GM12878 (cell line): ENCODE measurements around the gene AVPR1B. TPM values are rescaled to one million over a fixed set of nuclear protein-coding genes. Genes with fewer than 3 reads are reported as not detected.

ENCODE experiments used
- ATAC-seq: fragments of 200-7000 bp; cut with Tn5 transposase; 3 replicates; pipeline ENCODE4 v1.9.1; 2020; ENCODE audit warnings: mild to moderate bottlenecking, moderate library complexity
- BruUV-seq: library from RNA; stranded (reverse); fragments of 400-500 nt; replicated peaks from 2 replicates; lab custom pipeline; 2021; lab: Mats Ljungman, UMichigan
- CTCF ChIA-PET: fragments of 300-600 bp; sonication (Branson Sonifier 250); formaldehyde crosslinking; extraction: SDS; loops from one replicate; lab custom pipeline; 2021; ENCODE audit warnings: inconsistent platforms; lab: Yijun Ruan, JAX
- POLR2A ChIA-PET: fragments of 350-600 bp; formaldehyde crosslinking; extraction: SDS; loops from one replicate; lab custom pipeline; 2021; ENCODE audit warnings: inconsistent platforms; lab: Charles Lee
- RAD21 ChIA-PET: fragments of 300-600 bp; sonication (Branson Sonifier 250); formaldehyde crosslinking; loops from one replicate; lab custom pipeline; 2023; ENCODE audit warnings: antibody characterized with exemption; ENCODE audit not compliant: unreplicated experiment; lab: Charles Lee
- SMC1A ChIA-PET: fragments of 300-600 bp; sonication (Branson Sonifier 250); formaldehyde crosslinking; loops from one replicate; lab custom pipeline; 2023; ENCODE audit not compliant: unreplicated experiment, uncharacterized antibody; lab: Charles Lee
- DNase-seq: peaks from one replicate; pipeline ENCODE4 v3.0.0-alpha.2; 2011; ENCODE audit warnings: low read depth, low spot score
- FAIRE-seq: peaks from 3 replicates; lab custom pipeline; 2011; peaks lifted over from hg19 to GRCh38; lab: Jason Lieb, UNC
- H2AFZ ChIP-seq: 2 replicates; pipeline ENCODE4 v1.6.0; 2011; ENCODE audit warnings: low read depth, low read length, control low read depth; ENCODE audit not compliant: control insufficient read depth
- H3K27ac ChIP-seq: 2 replicates; pipeline ENCODE4 v1.5.1; 2011; ENCODE audit warnings: control low read depth; ENCODE audit not compliant: control insufficient read depth, insufficient read depth
- H3K27me3 ChIP-seq, 2 experiments: replicated peaks in 1 of 2; 2 replicates each; pipeline versions ENCODE4 v1.6.0 to v1.6.1; 2011; ENCODE audit warnings: low read length in 1 of 2; ENCODE audit not compliant: control insufficient read depth in 2 of 2, insufficient read depth in 2 of 2
- H3K36me3 ChIP-seq, 2 experiments: 2 replicates each; pipeline ENCODE4 v1.5.1; 2011; ENCODE audit warnings: low read length in 1 of 2; ENCODE audit not compliant: control insufficient read depth in 2 of 2, insufficient read depth in 2 of 2
- H3K4me1 ChIP-seq: 2 replicates; pipeline ENCODE4 v1.6.1; 2011; ENCODE audit warnings: mild to moderate bottlenecking, low read length, moderate library complexity, mixed read lengths; ENCODE audit not compliant: control insufficient read depth, insufficient read depth
- H3K4me2 ChIP-seq: 2 replicates; pipeline ENCODE4 v1.6.0; 2011; ENCODE audit warnings: control low read depth; ENCODE audit not compliant: control insufficient read depth, insufficient read depth
- H3K4me3 ChIP-seq: fragments of 200-600 bp; sonication (generic); 2 replicates; pipeline ENCODE4 v1.5.1; 2016
- H3K79me2 ChIP-seq: 2 replicates; pipeline ENCODE4 v1.6.0; 2011; ENCODE audit warnings: low read length; ENCODE audit not compliant: control insufficient read depth, insufficient read depth
- H3K9ac ChIP-seq: 2 replicates; pipeline ENCODE4 v1.8.0; 2011; ENCODE audit warnings: low read length, control low read depth, mixed read lengths; ENCODE audit not compliant: control insufficient read depth, insufficient read depth
- H3K9me3 ChIP-seq: replicated peaks from 3 replicates; pipeline ENCODE4 v1.5.1; 2011; ENCODE audit warnings: mild to moderate bottlenecking, low read length; ENCODE audit not compliant: control insufficient read depth, insufficient read depth
- H4K20me1 ChIP-seq: 2 replicates; pipeline ENCODE4 v1.6.0; 2011; ENCODE audit not compliant: control insufficient read depth, insufficient read depth
- CBFB ChIP-seq: IDR thresholded peaks from 2 replicates; pipeline ENCODE4 v1.6.1; 2016; ENCODE audit warnings: antibody characterized with exemption, low read depth
- EZH2 ChIP-seq: IDR thresholded peaks from 2 replicates; pipeline ENCODE4 v1.6.1; 2012; ENCODE audit warnings: low read depth, mild to moderate bottlenecking, control low read depth, inconsistent platforms, low read length, borderline replicate concordance; ENCODE audit not compliant: control insufficient read depth
- FOS ChIP-seq: IDR thresholded peaks from 3 replicates; pipeline ENCODE4 v1.6.1; 2011; ENCODE audit warnings: borderline replicate concordance; ENCODE audit not compliant: insufficient read length; ENCODE audit errors: extremely low read depth
- JUNB ChIP-seq: IDR thresholded peaks from 2 replicates; pipeline ENCODE4 v1.6.1; 2016; ENCODE audit warnings: antibody characterized with exemption, mild to moderate bottlenecking
- MYC ChIP-seq: IDR thresholded peaks from 2 replicates; pipeline ENCODE4 v1.6.1; 2011; ENCODE audit warnings: mild to moderate bottlenecking, low read length, moderate library complexity, inconsistent platforms; ENCODE audit not compliant: insufficient read depth, insufficient replicate concordance, insufficient read length, severe bottlenecking
- WGBS: methylation state at CpG from one replicate; pipeline ENCODE4 v1.1.6; 2016; ENCODE audit warnings: low lambda C conversion rate; ENCODE audit not compliant: insufficient replicate concordance, insufficient coverage; ENCODE audit errors: missing lambda C conversion rate; 5-methylcytosine and 5-hydroxymethylcytosine counted together
- in situ Hi-C: fragments of 300-500 bp; cut with MboI; formaldehyde crosslinking; loops from 9 replicates; pipeline ENCODE4 v1.14.3; 2018; ENCODE audit warnings: mixed read lengths
- intact Hi-C: fragments of 100-400 bp; cut with micrococcal nuclease; formaldehyde crosslinking; loops from one replicate; pipeline ENCODE4 v1.14.2; 2022; ENCODE audit not compliant: unreplicated experiment
- polyA plus RNA-seq, 11 experiments: library from polyadenylated mRNA; depleted of rRNA in 4 of 11; unstranded in 6 of 11; stranded (reverse) in 5 of 11; fragments of >200 nt; fragmentation: Nextera tagmentation in 4 of 11; fragmentation: Illumina TruSeq in 1 of 11; extraction: Ambion mirVana in 4 of 11; extraction: Trizol in 1 of 11; gene quantifications; 1 replicate in 1 of 11; 2 replicates in 10 of 11; pipeline versions ENCODE4 v1.2.1 to v1.2.3, GENCODE V29; 2011 to 2016; ENCODE audit warnings: inconsistent platforms in 2 of 11, missing spikeins in 2 of 11, low read depth in 1 of 11
- total RNA-seq, 4 experiments: library from RNA; depleted of rRNA in 3 of 4; stranded (reverse); fragments of >200 nt in 3 of 4; fragmentation: Illumina TruSeq in 1 of 4; extraction: Trizol in 1 of 4; gene quantifications; 2 replicates each; pipeline versions ENCODE4 v1.2.1 to v1.2.3, GENCODE V29; 2013 to 2021
- TF ChIP-seq, protein P1 (sequence below): fragments of 450-650 bp; IDR thresholded peaks from 2 replicates; pipeline ENCODE4 v1.6.1; 2017; ENCODE audit warnings: antibody characterized with exemption, mild to moderate bottlenecking, moderate library complexity
- TF ChIP-seq, protein P2 (sequence below): fragments of 450-650 bp; IDR thresholded peaks from 2 replicates; pipeline ENCODE4 v1.6.1; 2017; ENCODE audit warnings: mild to moderate bottlenecking, moderate library complexity
- TF ChIP-seq, protein P3 (sequence below): fragments of 150-350 bp; IDR thresholded peaks from 2 replicates; pipeline ENCODE4 v1.6.1; 2016; ENCODE audit warnings: low read depth, low read length
- TF ChIP-seq, protein P4 (sequence below): fragments of 450-650 bp; conservative IDR thresholded peaks from 2 replicates; pipeline ENCODE4 v1.6.1; 2017; ENCODE audit warnings: mild to moderate bottlenecking, moderate library complexity

AVPR1B gene
- total and polyA plus RNA-seq, 10 of the 15 experiments (the other 5 are each of a cell fraction or from before 2014, with no cell fraction given): not detected

DNA sequence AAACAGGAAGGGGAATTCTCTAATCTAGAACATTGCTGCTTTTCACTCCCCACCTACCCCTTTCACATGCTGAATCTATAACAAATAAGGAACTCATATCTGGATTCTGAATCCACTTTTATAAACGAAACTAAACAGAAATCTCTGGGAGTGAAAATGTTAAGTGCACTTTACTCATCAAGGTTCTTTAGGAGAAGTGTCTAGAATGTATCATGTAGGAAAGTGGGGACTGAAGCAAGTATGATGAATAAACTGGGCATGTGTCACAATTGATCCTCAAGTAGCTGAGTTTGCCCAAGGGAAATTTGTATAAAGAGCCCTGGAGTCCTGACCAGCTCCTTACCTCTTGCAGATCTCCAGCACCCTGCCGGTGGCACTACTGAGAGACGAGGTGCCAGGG lies 19.8 kb downstream of the AVPR1B start:
- FAIRE-seq: no peak
- H3K27me3 ChIP-seq: no peaks in the 10 kb centered on the region; a peak in 1 of 4 replicates
- 46% methylated on average over 3 of the region's 3 CpGs for WGBS
- TF ChIP-seq, protein P1, sequence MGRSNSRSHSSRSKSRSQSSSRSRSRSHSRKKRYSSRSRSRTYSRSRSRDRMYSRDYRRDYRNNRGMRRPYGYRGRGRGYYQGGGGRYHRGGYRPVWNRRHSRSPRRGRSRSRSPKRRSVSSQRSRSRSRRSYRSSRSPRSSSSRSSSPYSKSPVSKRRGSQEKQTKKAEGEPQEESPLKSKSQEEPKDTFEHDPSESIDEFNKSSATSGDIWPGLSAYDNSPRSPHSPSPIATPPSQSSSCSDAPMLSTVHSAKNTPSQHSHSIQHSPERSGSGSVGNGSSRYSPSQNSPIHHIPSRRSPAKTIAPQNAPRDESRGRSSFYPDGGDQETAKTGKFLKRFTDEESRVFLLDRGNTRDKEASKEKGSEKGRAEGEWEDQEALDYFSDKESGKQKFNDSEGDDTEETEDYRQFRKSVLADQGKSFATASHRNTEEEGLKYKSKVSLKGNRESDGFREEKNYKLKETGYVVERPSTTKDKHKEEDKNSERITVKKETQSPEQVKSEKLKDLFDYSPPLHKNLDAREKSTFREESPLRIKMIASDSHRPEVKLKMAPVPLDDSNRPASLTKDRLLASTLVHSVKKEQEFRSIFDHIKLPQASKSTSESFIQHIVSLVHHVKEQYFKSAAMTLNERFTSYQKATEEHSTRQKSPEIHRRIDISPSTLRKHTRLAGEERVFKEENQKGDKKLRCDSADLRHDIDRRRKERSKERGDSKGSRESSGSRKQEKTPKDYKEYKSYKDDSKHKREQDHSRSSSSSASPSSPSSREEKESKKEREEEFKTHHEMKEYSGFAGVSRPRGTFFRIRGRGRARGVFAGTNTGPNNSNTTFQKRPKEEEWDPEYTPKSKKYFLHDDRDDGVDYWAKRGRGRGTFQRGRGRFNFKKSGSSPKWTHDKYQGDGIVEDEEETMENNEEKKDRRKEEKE: no peak
- TF ChIP-seq JUNB (no peak), MYC (no peak), CBFB (no peak), EZH2 (no peak), FOS (no peak)
- TF ChIP-seq, protein P2, sequence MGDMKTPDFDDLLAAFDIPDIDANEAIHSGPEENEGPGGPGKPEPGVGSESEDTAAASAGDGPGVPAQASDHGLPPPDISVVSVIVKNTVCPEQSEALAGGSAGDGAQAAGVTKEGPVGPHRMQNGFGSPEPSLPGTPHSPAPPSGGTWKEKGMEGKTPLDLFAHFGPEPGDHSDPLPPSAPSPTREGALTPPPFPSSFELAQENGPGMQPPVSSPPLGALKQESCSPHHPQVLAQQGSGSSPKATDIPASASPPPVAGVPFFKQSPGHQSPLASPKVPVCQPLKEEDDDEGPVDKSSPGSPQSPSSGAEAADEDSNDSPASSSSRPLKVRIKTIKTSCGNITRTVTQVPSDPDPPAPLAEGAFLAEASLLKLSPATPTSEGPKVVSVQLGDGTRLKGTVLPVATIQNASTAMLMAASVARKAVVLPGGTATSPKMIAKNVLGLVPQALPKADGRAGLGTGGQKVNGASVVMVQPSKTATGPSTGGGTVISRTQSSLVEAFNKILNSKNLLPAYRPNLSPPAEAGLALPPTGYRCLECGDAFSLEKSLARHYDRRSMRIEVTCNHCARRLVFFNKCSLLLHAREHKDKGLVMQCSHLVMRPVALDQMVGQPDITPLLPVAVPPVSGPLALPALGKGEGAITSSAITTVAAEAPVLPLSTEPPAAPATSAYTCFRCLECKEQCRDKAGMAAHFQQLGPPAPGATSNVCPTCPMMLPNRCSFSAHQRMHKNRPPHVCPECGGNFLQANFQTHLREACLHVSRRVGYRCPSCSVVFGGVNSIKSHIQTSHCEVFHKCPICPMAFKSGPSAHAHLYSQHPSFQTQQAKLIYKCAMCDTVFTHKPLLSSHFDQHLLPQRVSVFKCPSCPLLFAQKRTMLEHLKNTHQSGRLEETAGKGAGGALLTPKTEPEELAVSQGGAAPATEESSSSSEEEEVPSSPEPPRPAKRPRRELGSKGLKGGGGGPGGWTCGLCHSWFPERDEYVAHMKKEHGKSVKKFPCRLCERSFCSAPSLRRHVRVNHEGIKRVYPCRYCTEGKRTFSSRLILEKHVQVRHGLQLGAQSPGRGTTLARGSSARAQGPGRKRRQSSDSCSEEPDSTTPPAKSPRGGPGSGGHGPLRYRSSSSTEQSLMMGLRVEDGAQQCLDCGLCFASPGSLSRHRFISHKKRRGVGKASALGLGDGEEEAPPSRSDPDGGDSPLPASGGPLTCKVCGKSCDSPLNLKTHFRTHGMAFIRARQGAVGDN: no peak
- TF ChIP-seq, protein P3, sequence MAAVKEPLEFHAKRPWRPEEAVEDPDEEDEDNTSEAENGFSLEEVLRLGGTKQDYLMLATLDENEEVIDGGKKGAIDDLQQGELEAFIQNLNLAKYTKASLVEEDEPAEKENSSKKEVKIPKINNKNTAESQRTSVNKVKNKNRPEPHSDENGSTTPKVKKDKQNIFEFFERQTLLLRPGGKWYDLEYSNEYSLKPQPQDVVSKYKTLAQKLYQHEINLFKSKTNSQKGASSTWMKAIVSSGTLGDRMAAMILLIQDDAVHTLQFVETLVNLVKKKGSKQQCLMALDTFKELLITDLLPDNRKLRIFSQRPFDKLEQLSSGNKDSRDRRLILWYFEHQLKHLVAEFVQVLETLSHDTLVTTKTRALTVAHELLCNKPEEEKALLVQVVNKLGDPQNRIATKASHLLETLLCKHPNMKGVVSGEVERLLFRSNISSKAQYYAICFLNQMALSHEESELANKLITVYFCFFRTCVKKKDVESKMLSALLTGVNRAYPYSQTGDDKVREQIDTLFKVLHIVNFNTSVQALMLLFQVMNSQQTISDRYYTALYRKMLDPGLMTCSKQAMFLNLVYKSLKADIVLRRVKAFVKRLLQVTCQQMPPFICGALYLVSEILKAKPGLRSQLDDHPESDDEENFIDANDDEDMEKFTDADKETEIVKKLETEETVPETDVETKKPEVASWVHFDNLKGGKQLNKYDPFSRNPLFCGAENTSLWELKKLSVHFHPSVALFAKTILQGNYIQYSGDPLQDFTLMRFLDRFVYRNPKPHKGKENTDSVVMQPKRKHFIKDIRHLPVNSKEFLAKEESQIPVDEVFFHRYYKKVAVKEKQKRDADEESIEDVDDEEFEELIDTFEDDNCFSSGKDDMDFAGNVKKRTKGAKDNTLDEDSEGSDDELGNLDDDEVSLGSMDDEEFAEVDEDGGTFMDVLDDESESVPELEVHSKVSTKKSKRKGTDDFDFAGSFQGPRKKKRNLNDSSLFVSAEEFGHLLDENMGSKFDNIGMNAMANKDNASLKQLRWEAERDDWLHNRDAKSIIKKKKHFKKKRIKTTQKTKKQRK: no peak
- TF ChIP-seq, protein P4, sequence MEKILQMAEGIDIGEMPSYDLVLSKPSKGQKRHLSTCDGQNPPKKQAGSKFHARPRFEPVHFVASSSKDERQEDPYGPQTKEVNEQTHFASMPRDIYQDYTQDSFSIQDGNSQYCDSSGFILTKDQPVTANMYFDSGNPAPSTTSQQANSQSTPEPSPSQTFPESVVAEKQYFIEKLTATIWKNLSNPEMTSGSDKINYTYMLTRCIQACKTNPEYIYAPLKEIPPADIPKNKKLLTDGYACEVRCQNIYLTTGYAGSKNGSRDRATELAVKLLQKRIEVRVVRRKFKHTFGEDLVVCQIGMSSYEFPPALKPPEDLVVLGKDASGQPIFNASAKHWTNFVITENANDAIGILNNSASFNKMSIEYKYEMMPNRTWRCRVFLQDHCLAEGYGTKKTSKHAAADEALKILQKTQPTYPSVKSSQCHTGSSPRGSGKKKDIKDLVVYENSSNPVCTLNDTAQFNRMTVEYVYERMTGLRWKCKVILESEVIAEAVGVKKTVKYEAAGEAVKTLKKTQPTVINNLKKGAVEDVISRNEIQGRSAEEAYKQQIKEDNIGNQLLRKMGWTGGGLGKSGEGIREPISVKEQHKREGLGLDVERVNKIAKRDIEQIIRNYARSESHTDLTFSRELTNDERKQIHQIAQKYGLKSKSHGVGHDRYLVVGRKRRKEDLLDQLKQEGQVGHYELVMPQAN: no peak

More for the DNA sequence above, 19.8 kb downstream of the AVPR1B start:
- no peak overlapping the region for H3K9ac ChIP-seq
- no peak overlapping the region for H2AFZ ChIP-seq
- no peaks in the 10 kb centered on the region; the same call in 1 of the 2 replicates for H3K4me1 ChIP-seq
- in situ Hi-C loops: no loop called here
- ATAC-seq: no peak
- no peak overlapping the region for H3K4me3 ChIP-seq
- no peaks in the 10 kb centered on the region for H3K9me3 ChIP-seq
- SMC1A ChIA-PET: interaction anchor here (1.5 to 16.8 kb wide), 3 partner anchors 9 to 67 kb away, joined by 5 to 329 read pairs (median 8); no protein-coding TSS in a partner anchor
- CTCF ChIA-PET: interaction anchor here (0.8 to 5.0 kb wide), 4 partner anchors 9 to 120 kb away, joined by 3 to 33 read pairs (median 7); no protein-coding TSS in a partner anchor
- RAD21 ChIA-PET: interaction anchor here (2.0 kb wide), 1 partner anchor 9 kb away, joined by 7 read pairs; no protein-coding TSS in a partner anchor
- H4K20me1 ChIP-seq: no peaks in the 10 kb centered on the region
- no peaks in the 10 kb centered on the region for H3K79me2 ChIP-seq
- no TSS peak for BruUV-seq
- no peak overlapping the region for H3K4me2 ChIP-seq
- no peak for DNase-seq
- POLR2A ChIA-PET: no interaction called here
- no peak overlapping the region for H3K27ac ChIP-seq
- intact Hi-C loops: no loop called here
- H3K36me3 ChIP-seq: no peaks in the 10 kb centered on the region
